AG04450 (cell line): ENCODE results near the gene MUC13. TPM values are rescaled to one million over a fixed set of nuclear protein-coding genes. Genes with fewer than 3 reads are reported as not detected.

ENCODE experiments used
- CTCF ChIA-PET: fragments of 300-600, 350-600 bp; formaldehyde crosslinking; extraction: SDS; loops from one replicate; lab custom pipeline; 2022; ENCODE audit warnings: antibody characterized with exemption, inconsistent platforms; lab: Charles Lee
- POLR2A ChIA-PET: fragments of 350-600 bp; formaldehyde crosslinking; extraction: SDS; loops from one replicate; lab custom pipeline; 2021; ENCODE audit warnings: antibody characterized with exemption, inconsistent platforms; lab: Yijun Ruan, JAX
- DNase-seq: peaks from one replicate; pipeline ENCODE4 v3.0.0-alpha.2; 2011; ENCODE audit warnings: low read depth, low spot score
- H3K27ac ChIP-seq: one replicate; pipeline ENCODE4 v1.5.1; 2012; ENCODE audit warnings: low read depth, low read length, control low read depth
- H3K27me3 ChIP-seq: one replicate; pipeline ENCODE4 v1.6.0; 2012; ENCODE audit warnings: low read length; ENCODE audit not compliant: control insufficient read depth, insufficient read depth
- H3K4me3 ChIP-seq: 2 replicates; pipeline ENCODE4 v1.5.1; 2011; ENCODE audit warnings: mild to moderate bottlenecking, low read depth, low read length, control low read depth
- H3K9me3 ChIP-seq: 2 replicates; pipeline ENCODE4 v1.5.1; 2012; ENCODE audit warnings: low read length; ENCODE audit not compliant: control insufficient read depth, insufficient read depth
- polyA plus RNA-seq: library from polyadenylated mRNA; depleted of rRNA; stranded (reverse); fragments of >200 nt; gene quantifications from 2 replicates; pipeline ENCODE4 v1.2.3, GENCODE V29; 2011
- TF ChIP-seq, protein P1 (sequence below): IDR thresholded peaks from 2 replicates; pipeline ENCODE4 v1.5.1; 2011; ENCODE audit warnings: low read depth, low read length, control low read depth, inconsistent platforms

The MUC13 gene
- polyA plus RNA-seq, 1 experiment: not detected

DNA sequence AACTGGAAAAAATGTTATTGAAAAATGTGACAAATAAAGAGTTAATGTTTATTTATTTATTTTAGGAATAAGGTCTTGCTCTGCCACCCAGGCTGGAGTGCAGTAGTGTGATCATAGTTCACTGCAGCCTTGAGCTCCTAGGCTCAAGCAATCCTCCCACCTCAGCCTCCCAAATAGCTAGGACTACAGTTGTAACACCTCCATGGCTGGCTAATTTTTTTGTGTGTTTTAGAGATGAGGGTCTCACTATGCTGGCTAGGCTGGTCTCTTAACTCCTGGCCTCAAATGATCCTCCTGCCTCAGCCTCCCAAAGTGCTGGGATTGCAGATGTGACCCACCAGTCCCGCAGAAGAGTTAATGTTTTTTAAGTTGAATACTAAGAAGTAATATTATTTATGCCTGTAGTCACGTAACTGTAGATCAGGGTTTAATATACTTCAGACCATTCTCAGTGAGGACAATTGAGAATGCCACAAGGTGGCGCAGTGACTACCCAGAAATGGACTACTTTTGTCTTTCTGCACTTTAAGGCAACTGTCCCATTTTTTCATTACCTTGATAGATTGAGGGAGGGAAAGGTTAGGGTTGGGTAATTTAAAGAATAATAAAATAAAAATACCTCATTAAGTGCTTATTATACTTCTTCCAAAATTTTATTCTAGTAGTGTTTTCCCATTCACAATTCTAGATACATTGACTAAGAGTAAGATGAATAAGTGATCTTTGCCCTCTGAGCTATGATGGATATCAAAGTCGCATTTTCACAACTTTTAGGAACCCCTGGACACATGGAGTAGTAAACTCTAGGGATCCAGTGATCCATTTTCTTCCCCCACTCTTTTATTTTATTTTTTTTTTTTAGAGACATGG, 6.0 kb downstream of the MUC13 start:
- peak; percentile 44 for DNase-seq
- ChIA-PET POLR2A (no interaction called here), CTCF (interaction anchor here (0.5 to 1.4 kb wide), 21 partner anchors 10 to 657 kb away, joined by 3 to 19 read pairs (median 4); no protein-coding TSS in a partner anchor)
- TF ChIP-seq, protein P1, sequence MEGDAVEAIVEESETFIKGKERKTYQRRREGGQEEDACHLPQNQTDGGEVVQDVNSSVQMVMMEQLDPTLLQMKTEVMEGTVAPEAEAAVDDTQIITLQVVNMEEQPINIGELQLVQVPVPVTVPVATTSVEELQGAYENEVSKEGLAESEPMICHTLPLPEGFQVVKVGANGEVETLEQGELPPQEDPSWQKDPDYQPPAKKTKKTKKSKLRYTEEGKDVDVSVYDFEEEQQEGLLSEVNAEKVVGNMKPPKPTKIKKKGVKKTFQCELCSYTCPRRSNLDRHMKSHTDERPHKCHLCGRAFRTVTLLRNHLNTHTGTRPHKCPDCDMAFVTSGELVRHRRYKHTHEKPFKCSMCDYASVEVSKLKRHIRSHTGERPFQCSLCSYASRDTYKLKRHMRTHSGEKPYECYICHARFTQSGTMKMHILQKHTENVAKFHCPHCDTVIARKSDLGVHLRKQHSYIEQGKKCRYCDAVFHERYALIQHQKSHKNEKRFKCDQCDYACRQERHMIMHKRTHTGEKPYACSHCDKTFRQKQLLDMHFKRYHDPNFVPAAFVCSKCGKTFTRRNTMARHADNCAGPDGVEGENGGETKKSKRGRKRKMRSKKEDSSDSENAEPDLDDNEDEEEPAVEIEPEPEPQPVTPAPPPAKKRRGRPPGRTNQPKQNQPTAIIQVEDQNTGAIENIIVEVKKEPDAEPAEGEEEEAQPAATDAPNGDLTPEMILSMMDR: peak; percentile 83
- Histone ChIP-seq H3K27me3 (peaks cover 5% of the 10 kb centered on the region), H3K9me3 (no peaks in the 10 kb centered on the region), H3K27ac (no peak overlapping the region), H3K4me3 (no peak overlapping the region)

- ChIA-PET POLR2A (no interaction called here), CTCF (interaction anchor here (0.8 to 1.3 kb wide), 7 partner anchors 9 to 659 kb away, joined by 3 to 5 read pairs (median 4); no protein-coding TSS in a partner anchor)
- DNase-seq: no peak
- Histone ChIP-seq H3K27me3 (peaks cover 5% of the 10 kb centered on the region), H3K27ac (no peak overlapping the region), H3K4me3 (no peak overlapping the region), H3K9me3 (no peaks in the 10 kb centered on the region)
- TF ChIP-seq, protein P1: no peak
Measured at GRCh38 chr3:124927574-124928045, 6.9 kb downstream of the MUC13 start.

DNA sequence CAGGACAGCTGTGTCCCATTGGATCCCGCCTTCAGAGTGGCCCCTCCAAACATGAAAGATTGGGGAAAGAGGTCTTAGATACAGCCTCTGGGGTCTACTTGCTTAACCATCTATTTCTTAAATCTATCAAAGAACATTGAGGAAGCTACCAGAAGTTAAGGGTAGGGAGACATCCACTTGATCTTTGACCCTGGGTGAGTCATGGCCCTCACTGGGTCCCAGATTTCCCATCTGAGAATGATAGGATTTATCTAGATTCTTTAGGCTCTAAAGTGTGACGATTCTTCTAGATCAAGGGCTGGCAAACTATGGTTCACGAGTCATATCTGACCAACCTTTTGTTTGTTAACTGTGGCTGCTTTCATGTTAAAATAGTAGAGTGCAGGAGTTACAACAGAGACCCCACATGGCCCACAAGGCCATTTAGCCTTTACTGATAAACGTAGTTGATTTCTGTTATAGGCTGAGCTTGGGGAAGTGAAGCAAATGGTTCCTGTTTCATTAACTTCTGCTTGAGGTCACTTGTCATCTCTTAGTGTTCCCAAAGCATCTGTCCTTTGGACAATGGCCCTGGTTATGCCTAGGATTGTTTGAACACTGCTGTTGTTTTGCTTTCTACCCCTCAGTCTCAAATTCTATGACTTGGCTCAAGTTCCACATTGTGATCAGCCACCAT, 8.0 kb downstream of the MUC13 start:
- no peak overlapping the region for H3K27ac ChIP-seq

DNA sequence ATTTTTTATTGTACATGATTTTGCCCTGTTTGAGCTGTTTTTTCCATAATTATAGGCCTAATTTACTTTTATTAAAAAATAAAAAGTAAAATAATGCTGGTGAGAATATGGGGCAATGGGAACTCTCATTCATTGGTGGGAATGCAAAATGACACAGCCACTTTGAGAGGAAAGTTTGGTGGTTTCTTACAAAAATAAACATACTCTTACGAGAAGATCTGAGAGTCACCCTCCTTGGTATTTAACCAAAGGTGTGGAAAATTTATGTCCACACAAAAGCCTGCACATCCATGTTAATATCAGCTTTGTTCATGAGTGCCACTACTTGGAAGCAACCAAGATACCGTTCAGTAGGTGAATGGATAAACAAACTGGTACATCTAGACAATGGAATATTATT, 9.8 kb downstream of the MUC13 start:
- POLR2A ChIA-PET: no interaction called here
- H3K4me3 ChIP-seq: no peak overlapping the region
- no peak for DNase-seq
- TF ChIP-seq, protein P1: no peak
- CTCF ChIA-PET: interaction anchor here (1.2 to 2.7 kb wide), 3 partner anchors 8 to 163 kb away, joined by 3 to 10 read pairs (median 3); no protein-coding TSS in a partner anchor
- H3K9me3 ChIP-seq: no peaks in the 10 kb centered on the region
- no peak overlapping the region for H3K27ac ChIP-seq
- peaks cover 7% of the 10 kb centered on the region for H3K27me3 ChIP-seq

More for the DNA sequence above, 8.0 kb downstream of the MUC13 start:
- TF ChIP-seq, protein P1: no peak
- POLR2A ChIA-PET: no interaction called here
- Histone ChIP-seq H3K27me3 (peaks cover 5% of the 10 kb centered on the region), H3K9me3 (no peaks in the 10 kb centered on the region), H3K4me3 (no peak overlapping the region)
- CTCF ChIA-PET: interaction anchor here (1.1 to 1.3 kb wide), 4 partner anchors 8 to 660 kb away, joined by 4 to 5 read pairs (median 4); no protein-coding TSS in a partner anchor
- no peak for DNase-seq
